ENCODE results near the gene CLBA1.
A peak's percentile ranks its signal among the peaks of the same experiment; 100 is the strongest.
"Not testable (repeated sequence)": the region's sequence is repeated elsewhere in the genome, so short reads cannot be mapped to it uniquely, and the experiment has no call there.

The CLBA1 gene
- total RNA-seq = 5.6 to 7.8 (median 6.6) reads per million in 4 experiments

DNA sequence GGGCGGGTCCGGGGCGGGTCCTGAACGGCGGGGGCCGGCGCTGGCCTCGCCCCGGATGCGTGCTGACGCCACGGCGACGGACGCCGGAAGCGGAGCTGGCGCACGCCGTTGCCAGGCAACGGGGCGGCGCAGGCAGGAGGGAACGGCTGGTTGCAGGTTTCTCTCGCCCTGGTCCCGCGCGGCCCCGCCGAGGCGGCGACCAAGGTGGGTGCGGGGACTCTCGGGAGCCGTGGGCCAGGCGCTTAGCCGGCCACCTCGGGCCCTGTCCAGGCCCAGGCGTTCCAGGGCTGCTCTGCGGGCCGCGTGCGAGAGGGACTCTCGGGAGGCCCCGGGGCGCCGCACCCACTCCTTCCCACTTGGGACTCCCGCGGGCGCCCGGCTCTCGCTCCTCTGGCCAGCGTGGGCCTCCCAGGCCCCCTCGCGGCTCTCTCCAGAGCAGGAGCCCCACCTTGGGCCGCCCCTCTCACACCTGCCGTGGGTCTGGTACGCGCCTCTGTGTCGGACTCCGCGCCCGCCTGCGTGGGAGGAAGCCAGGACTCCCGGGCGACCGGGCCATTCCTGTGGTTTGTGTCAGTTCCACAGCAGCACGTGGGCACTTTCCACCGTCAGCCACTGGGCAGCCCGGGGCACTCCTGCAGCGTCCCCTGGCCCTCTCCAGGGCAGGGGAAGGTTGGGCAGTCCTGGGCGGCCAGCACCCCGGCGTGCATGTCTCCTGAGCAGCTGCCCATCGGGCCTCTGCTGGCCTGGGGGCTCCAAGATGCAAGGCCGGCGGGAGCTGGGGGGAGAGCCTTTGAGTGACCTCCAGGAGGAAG lies at the start of gene CLBA1:
Gene CLBA1 (plus strand): TSS at position 114 of the 812 bp plus-strand sequence. CDS start 644 bp downstream, at position 758.
- peak; percentile 78 for DNase-seq

DNA sequence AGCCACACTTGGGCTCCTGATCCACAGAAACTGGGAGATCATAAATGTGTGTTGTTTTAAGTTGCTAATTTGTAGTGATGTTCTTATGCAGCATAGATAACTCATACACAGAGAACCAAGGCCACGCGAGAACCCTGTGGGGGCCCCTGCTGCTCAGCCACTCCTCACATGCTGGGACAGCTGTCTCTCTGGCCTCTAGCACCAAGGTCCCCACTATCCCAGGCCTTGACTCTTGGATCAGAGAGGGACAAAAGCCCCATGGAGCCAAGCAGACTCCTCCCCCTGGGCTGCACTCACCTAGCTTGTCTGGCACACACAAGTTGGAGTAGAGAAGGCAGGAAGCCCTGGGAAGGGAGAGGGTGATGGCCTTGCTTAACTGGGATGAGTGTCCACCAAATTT lies 49.6 kb upstream of the CLBA1 start:
- no peak for DNase-seq

DNA sequence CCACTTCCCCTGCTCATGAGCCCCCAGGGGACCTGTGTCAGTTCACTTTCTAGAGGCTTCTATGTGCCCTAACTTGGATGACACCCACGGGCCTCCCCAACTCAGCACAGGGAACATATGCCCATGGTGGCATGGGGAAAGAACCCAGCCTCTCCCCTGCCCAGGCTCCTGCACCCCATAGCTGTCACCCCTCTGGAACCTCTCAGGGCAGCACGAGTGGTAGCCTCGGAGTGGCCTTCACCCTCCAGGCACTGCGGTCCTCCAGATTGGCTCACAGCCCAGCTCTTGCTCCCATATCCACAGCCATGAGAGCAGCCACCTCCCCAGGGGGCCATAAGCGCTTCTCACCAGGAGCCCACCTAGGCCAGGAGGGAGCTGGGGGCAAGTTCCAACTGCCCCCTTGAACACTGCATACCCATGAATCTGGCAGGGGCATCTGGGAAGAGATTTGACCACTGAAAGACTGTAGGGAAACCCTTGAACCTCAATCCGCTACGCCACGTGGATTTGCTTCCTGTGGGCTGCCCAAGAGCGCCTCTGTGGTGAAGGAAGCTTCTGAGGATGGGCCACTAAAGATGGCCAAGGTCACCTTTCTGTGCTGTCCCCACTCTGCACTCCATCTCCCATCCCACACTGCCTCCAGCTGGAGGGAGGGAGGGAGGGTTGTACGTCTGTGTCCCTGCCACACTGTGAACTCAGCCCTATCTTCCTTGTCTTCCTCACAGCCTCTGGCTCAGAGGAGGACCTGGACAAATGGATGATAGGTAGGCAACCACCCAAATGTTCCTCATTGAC lies 49.0 kb upstream of the CLBA1 start:
- no peak for DNase-seq

DNA sequence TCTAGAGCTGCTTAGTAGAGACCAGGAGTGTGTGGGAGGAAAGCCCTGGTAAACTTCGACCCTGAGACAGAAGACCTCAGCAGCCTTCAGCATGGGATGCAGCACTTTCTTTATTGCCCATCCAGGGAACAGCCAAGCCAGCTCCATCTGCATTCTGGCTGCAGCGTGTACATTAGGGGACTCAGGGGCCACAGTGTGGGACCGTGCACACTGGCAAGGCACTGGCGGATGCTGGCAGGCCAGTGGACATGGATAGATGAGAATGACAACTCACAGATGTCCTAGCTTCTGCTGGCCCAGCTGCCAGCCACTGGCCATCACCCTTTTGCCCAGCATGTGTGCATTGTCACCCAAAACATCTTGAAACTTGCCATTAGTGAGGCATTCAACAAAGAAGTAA lies 48.4 kb upstream of the CLBA1 start:
- DNase-seq = no peak

DNA sequence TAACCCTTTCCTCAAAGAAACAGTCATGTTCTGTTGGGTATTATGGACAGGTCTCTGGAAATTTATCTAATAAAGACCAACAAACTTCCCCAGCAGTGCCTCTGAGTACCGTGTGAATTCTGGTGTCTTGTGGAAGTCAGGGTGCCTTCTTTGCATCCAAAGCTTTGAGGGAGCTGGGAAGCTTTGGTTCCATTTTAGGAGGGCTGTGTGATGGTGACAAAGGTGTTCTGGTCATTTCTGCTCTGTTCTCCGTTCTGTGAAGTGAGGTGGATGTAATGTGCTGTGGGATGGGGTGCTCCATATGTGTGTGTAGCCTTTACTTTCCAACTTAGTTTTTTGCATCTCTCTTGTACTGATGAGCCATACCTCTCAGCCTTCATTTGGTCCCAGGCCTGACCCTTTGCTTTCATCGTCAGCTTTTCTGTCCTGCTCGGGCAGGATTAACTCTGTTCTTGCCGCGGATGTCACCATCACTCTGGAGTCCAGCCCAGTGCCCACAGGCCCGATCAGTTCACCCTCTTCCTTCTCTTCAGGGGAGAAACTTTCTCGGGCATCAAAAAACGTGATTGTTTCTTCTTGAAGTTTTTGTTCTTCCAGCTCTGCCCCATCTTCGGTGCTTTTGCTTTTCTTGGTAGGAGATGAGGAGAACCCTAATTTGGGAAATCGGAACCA lies 47.8 kb upstream of the CLBA1 start:
- no peak for DNase-seq

DNA sequence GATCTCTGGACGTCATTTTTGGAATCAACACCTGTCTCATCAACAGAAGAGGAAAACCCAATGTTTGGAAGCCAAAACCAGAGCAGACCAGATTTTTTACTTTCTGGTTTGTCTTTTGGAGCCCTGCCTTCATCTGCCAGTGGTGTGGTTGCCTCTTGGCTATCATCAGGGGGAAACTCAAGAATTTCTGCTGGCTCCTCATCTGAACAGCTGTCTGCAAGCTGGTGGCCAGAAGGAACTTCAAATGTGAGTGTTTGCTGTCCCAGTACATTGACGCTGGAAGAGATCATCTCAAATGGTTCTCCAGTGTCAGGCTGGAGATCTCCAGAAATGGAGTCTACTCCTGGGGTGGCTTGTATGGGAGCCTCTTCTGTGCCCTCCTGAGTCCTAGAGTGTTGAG lies 47.2 kb upstream of the CLBA1 start:
- DNase-seq = no peak

DNA sequence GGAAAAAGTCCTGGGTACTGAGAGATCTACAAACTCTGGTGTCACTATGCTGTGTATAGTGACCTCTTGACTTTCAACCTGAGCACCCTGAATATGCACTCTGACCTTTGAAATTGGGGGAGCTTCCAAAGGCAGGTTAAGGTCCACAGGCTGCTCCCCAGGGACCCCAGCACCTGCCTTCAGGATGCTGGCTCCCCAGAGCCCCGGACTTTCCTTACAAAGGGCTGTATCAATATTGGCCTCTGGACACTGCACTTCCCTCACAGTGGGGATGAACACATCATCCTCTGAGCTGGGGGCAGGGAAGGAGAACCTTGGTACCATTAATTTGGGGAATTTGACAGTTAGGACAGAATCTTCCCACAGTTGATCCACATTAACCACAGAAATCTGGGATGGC lies 46.6 kb upstream of the CLBA1 start:
- no peak for DNase-seq

DNA sequence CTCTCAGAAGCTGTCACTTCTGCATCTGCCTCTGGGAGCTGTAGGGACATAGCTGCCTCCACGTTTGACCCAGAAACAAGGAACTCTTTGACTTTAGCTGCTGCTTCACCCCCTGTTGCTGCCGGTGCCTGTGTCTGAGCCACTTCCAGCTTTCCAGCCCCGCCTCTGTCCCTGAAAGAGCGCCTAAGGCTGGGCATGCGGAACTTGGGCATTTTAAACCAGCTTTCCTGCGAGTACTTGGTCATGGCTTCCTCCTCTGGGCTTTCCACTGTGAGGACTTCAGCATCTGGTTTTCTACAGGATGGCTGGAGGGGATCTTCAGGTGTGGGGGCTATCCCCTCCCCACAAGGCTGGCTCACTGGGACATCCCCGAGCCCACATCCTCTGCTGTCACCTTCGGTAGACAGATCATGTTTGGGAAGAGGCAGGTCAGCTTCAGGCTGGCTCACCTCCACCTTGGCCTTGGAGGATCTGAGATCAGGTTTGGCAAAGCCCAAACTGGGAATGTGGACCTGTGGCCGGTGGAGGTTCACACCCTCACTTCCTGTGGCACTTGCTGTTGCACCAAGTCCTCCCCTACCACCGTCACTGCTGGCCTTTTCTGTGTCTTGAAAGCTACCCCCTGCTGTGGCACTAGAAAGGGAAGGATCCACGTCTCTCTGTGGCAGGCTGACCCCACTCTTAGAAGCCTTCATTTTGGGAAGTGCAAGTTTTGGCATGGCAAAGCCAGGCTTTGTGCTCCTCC lies 45.8 kb upstream of the CLBA1 start:
- no peak for DNase-seq

DNA sequence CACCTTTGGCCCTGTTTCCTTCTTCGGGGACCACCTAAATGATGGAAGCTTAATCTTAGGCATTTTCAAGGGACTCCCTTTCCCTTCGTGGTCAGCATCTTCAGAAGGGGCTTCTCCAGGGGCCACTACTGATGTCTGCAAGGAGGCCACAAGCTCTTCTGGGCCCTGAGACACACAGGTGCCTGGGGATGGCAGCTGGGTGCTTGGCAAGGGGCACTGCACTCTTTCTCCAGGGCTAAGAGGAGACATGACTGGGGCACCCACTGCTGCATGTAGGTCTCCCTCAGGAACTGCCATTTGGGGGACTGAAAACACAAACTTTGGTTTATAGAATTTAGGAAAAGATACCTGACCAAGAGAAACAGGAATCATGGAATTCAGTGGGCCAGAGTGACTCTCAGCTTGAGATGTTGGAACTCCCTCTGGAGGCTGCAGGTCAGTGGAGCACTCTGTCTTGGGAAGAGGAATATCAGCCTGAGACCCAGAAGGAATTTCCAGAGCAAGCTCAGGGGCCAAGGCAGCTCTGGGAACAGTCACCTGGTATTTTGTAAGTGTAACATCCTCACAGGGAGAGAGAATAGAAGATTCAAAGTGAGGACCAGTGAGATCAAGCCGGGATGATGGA lies 45.0 kb upstream of the CLBA1 start:
- no peak for DNase-seq

DNA sequence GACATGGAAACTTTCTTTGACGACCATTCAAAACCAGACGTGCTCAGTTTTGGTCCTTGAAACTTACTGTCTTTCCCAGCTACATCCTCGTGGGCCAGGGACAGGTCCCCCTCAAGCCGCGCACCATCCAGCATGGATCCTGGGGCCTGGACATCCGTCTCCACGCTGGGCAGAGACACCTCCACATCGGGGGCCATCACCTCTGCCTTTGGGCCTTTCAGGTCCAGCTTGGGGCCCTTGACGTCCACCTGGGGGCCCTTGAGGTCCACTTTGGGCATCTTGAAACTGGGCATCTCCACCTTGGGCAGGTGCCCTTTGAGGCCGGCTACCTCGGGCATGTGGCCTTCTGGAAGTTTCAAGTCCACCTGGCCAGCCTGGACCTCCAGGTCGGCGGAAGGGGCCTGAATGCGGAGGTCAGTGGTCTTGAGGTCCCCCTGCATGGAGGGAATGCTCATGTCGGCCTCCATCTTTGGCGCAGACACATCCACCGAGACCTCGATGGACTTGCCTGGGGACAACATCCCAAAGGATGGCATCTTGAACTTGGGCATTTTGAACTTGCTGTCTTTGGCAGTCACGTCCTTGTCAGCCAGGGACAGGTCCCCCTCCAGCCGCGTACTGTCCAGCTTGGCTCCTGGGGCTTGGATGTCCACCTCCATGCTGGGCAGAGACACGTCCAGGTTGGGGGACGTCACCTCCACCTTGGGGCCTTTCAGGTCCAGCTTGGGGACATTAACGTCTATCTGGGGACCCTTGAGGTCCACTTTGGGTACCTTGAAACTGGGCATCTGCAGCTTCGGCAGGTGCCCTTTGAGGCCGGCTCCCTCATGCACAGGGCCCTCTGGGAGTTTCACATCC lies 43.9 kb upstream of the CLBA1 start:
- DNase-seq = no peak

DNA sequence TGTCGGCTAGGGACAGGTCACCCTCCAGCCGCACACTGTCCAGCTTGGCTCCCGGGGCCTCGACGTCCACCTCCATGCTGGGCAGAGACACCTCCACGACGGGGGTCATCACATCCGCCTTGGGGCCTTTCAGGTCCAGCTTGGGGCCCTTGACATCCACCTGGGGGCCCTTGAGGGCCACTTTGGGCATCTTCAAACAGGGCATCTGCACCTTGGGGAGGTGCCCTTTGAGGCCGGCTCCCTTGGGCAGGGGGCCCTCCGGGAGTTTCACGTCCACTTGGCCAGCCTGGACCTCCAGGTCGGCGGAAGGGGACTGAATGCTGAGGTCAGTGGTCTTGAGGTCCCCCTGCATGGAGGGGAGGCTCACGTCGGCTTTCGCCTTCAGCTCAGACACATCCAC lies 43.0 kb upstream of the CLBA1 start:
- no peak for DNase-seq

DNA sequence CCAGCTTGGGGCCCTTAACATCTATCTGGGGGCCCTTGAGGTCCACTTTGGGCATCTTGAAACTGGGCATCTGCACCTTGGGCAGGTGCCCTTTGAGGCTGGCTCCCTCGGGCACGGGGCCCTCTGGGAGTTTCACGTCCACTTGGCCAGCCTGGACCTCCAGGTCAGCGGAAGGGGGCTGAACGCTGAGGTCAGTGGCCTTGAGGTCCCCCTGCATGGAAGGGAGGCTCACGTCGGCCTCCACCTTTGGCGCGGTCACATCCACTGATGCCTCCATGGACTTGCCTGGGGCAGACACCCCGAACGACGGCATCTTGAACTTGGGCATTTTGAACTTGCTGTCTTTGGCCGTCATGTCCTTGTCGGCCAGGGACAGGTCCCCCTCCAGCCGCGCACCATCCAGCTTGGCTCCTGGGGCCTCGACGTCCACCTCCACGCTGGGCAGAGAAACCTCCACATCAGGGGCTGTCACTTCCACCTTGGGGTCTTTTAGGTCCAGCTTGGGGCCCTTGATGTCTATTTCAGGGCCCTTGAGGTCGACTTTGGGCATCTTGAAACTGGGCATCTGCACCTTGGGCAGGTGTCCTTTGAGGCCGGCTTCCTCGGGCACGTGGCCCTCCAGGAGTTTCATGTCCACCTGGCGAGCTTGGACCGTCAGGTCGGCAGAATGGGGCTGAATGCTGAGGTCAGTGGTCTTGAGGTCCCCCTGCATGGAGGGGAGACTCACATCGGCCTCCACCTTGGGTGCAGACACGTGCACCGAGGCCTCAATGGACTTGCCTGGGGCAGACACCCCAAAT lies 42.2 kb upstream of the CLBA1 start:
- DNase-seq = not testable (repeated sequence)

DNA sequence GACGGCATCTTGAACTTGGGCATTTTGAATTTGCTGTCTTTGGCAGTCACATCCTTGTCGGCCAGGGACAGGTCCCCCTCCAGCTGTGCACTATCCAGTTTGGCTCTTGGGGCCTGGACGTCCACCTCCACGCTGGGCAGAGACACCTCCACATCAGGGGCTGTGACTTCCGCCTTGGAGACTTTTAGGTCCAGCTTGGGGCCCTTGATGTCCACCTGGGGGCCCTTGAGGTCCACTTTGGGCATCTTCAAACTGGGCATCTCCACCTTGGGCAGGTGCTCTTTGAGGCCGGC lies 41.6 kb upstream of the CLBA1 start:
- not testable (repeated sequence) for DNase-seq

DNA sequence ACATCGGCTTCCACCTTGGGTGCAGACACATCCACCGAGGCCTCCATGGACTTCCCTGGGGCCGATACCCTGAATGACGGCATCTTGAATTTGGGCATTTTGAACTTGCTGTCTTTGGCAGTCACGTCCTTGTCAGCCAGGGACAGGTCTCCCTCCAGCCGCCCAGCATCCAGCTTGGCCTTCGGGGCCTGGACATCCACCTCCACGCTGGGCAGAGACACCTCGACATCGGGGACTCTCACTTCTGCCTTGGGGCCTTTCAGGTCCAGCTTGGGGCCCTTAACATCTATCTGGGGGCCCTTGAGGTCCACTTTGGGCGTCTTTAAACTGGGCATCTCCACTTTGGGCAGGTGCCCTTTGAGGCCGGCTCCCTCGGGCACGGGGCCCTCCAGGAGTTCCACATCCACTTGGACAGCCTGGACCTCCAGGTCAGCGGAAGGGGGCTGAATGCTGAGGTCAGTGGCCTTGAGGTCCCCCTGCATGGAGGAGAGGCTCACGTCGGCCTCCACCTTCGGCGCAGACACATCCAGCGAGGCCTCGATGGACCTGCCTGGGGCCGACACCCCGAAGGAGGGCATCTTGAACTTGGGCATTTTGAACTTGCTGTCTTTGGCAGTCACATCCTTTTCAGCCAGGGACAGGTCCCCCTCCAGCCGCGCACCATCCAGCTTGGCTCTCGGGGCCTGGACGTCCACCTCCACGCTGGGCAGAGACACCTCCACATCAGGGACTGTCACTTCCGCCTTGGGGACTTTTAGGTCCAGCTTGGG lies 41.0 kb upstream of the CLBA1 start:
- DNase-seq = not testable (repeated sequence)

DNA sequence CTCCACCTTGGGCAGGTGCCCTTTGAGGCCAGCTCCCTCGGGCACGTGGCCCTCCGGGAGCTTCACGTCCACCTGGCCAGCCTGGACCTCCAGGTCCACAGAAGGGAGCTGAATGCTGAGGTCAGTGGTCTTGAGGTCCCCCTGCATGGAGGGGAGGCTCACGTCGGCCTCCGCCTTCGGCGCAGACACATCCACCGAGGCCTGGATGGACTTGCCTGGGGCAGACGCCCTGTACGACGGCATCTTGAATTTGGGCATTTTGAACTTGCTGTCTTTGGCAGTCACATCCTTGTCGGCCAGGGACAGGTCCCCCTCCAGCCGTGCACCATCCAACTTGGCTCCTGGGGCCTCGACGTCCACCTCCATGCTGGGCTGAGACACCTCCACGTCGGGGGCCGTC lies 40.3 kb upstream of the CLBA1 start:
- DNase-seq = not testable (repeated sequence)

DNA sequence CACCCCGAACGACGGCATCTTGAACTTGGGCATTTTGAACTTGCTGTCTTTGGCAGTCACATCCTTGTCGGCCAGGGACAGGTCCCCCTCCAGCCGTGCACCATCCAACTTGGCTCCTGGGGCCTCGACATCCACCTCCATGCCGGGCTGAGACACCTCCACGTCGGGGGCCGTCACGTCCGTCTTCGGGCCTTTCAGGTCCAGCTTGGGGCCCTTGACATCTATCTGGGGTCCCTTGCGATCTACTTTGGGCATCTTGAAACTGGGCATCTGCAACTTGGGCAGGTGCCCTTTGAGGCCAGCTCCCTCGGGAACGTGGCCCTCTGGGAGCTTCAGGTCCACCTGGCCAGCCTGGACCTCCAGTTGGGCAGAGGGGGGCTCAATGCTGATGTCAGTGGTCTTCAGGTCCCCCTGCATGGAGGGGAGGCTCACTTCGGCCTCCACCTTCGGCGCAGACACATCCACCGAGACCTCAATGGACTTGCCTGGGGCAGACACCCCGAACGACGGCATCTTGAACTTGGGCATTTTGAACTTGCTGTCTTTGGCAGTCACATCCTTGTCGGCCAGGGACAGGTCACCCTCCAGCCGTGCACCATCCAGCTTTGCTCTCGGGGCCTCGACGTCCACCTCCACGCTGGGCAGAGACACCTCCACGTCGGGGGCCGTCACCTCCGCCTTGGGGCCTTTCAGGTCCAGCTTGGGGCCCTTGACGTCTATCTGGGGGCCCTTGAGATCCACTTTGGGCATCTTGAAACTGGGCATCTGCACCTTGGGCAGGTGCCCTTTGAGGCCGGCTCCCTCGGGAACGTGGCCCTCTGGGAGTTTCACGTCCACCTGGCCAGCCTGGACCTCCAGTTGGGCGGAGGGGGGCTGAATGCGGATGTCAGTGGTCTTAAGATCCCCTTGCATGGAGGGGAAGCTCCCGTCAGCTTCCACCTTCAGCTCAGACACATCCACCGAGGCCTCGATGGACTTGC lies 39.3 kb upstream of the CLBA1 start:
- DNase-seq = not testable (repeated sequence)

DNA sequence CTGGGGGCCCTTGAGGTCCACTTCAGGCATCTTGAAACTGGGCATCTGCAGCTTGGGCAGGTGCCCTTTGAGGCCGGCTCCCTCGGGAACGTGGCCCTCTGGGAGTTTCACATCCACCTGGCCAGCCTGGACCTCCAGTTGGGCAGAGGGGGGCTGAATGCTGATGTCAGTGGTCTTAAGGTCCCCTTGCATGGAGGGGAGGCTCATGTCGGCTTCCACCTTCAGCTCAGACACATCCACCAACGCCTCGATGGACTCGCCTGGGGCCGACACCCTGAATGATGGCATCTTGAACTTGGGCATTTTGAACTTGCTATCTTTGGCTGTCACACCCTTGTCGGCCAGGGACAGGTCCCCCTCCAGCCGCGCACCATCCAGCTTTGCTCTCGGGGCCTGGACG lies 38.4 kb upstream of the CLBA1 start:
- not testable (repeated sequence) for DNase-seq
